Measurements from ENCODE around the gene CTDSPL2.
"Not testable (repeated sequence)": the region's sequence is repeated elsewhere in the genome, so short reads cannot be mapped to it uniquely, and the experiment has no call there.

DNA sequence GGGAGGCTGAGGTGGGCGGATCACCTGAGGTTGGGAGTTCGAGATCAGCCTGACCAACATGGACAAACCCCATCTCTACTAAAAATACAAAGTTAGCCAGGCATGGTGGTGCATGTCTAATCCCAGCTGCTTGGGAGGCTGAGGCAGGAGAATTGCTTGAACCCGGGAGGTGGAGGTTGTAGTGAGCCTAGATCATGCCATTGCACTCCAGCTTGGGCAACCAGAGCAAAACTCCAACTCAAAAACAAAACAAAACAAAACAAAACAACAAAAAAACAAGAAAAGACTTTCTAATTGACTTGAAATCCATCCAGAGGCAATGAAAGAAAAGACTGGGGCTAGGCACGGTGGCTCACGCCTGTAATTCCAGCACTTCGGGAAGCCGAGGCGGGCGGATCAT lies 121.7 kb downstream of the CTDSPL2 start:
- not testable (repeated sequence) for TF ChIP-seq POLR2A, CTCF (IDR thresholded peaks at IDR 0.05)

All from transverse colon (tissue), 3 donors.